Measurements from ENCODE around the gene SALL4.
"Not testable (repeated sequence)": the region's sequence is repeated elsewhere in the genome, so short reads cannot be mapped to it uniquely, and the experiment has no call there.

Gene SALL4

DNA sequence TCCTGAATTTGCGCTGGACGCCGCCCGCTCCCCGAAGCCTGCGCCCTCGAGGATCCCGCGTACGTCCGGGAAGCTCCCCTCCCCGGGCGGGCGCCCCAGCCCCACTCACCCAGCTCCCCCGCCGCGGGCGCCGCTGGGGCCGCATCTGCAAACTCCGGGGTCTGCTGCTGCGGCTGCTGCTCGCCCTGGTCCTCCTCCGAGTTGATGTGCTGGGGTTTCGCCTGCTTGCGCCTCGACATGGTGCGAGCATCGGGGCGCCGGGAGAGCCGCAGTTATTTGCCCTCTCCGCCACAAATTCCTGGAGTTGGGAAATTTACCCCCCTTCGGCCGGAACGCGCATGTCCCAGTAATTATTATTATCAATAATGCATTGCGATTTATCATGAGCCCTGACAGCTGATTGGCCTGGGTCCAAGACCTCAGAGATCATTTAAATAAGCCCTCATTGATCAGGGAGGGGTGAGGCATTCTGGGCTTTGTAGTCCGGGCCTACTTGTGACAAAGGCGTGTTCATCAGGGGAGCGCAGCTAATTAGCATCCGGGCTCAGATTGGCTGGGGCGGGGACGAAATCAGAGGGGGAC, at the start of gene SALL4:
Gene SALL4 (minus strand): TSS at position 352 of the 582 bp plus-strand sequence. CDS start 113 bp downstream, at position 239.
- no peak for DNase-seq

GRCh38 chr20:51848346-51848745, 46.0 kb upstream of the SALL4 start:
- no peak for DNase-seq

DNA sequence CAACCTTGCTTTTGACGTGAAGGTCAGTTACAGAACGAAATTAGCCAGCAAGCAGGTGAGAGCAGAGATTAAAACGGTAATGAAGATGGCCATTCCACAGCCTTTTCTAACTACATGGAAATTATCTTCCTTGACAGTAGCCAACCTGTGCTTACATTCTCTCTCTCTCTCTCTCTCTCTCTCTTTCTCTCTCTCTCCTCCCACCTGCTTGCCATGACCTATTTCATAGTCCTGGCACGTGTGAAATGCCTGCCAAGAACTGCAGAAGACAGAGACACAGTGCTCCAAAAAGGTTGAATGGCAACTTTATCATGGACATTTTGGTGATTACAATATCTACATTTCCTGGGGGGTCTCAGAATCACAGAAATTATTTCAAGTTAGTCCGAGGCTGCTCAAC, 38.5 kb upstream of the SALL4 start:
- no peak for DNase-seq

DNA sequence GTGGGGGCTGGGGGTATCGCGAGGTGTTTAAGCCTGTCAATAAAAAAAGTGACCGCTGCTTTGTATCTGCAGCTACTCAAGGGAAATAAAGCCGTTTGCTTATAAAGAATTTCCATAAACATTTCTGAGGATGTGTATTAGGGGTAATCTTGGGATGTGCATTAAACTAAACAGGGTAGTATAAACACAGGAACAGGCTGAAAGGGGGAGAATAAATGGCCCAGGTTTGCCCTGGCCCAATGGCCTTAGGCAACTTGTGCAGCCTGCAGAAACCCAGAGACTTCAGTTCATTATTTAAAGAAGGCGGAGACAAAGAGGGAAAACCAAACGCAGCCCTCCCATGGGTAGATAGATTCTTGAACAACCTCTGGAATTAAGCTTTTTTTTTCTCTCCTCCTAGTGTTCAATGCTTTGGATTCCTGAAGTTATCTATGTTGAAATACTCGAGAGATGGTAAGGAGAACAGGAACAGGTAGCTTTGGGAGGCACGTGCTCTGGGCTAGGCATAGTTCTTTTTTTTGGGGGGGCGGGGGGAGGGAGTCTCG, 35.6 kb upstream of the SALL4 start:
- no peak for DNase-seq

GRCh38 chr20:51837436-51837835, 35.1 kb upstream of the SALL4 start:
- DNase-seq: no peak

- DNase-seq: no peak
These were observed 31.0 kb upstream of the SALL4 start for GRCh38 chr20:51833326-51833725.

- no peak for DNase-seq
These were observed 30.0 kb upstream of the SALL4 start for GRCh38 chr20:51832276-51832675.

GRCh38 chr20:51831866-51832265, 29.5 kb upstream of the SALL4 start:
- DNase-seq: no peak

DNA sequence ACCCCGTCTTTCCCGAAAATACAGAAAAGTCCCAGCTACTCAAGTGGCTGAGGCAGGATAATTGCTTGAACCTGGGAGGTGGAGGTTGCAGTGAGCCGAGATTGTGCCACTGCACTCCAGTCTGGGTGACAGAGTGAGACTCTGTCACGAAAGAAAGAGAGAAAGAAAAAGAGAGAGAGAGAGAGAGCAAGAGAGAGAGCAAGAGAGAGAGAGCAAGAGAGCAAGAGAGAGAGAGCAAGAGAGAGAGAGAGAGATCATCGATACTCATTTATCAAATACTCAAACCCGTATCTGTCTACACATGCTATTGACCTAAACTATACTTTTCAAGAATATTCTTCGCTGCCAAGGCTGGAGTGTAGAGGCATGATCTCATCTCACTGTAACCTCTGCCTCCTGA, 28.2 kb upstream of the SALL4 start:
- DNase-seq: no peak

GRCh38 chr20:51828762-51829161, 26.4 kb upstream of the SALL4 start:
- DNase-seq: no peak

DNA sequence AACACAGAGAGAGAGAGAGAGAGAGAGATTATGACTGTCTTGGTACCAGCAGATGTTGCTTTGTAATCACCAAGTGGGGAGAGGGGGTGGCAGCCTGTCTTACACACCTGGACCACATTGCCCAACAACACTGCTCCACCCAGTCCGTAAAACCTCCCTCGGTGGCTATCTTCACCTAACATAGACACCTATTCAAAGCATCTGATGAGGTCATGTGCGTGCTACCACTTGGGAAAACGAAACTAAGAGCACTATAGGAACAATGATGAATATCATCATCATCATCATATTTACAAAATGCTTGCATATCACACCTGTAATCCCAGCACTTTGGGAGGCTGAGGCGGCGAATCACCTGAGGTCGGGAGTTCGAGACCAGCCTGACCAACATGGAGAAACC, 24.1 kb upstream of the SALL4 start:
- no peak for DNase-seq

- DNase-seq: no peak
These were observed 16.2 kb upstream of the SALL4 start for GRCh38 chr20:51818479-51819008.

- DNase-seq: not testable (repeated sequence)
These were observed 14.5 kb upstream of the SALL4 start for GRCh38 chr20:51816856-51817255.

DNA sequence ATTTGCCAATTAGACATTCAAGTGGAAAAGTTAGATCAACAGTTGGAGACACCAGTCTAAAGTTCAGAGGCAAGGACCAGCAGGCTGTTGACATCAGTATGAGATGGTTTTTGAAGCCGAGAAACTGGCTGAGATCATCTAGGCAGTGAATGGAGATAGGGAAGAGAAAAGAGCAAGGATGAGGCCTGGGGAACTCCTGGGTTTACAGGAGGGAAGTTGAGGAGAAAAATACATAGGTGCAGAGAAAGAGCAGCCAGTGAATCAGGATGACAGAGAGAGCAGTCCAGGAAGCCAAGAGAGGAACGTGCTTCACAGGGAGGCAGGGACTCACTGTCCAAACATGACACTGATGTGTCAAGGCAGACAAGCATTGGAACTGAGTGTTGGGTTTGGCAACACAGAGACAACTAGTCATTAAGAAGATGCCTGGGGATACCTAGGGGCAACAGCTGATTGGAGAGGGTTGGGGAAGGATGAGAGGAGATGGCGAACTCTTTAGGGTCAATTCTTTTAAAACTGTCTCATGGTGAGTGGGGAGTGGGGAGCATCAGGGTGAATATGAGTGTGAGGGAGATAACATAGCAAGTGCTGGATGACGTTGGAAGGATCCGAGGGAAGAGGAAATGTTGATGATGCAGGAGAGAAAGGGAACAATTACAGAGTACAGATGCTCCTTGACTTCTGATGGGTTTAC, 13.2 kb upstream of the SALL4 start:
- DNase-seq: no peak

GRCh38 chr20:51812861-51813260, 10.5 kb upstream of the SALL4 start:
- DNase-seq: no peak

DNA sequence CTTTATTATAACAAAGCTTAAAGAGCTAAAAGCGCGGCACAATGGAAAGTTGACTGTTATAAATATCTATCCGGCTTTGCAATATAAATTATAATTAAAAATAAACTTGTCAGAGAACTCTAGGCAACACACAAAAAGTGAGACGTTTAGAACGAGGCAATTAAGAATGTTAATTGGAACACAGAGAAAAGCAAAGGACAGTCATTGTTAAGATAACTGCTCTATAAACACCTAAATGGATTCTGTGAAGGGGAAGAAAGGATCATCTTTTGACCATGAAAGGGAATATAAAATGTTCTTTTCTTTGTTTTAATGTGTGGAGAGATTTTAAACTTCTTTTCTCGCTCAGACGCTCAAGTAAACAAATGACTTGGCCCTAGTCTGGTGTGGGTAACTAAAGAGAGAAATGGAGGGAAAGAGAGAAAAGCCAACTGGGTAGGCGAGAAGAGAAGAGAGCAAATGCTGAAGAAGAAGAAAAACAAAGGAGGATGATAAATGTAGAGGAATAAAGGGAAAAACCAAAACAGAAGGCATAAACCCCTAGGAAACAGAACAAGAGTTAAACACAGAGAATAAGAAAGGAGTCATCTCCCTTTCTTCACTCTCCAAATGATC, 9.3 kb upstream of the SALL4 start:
- DNase-seq: no peak

DNA sequence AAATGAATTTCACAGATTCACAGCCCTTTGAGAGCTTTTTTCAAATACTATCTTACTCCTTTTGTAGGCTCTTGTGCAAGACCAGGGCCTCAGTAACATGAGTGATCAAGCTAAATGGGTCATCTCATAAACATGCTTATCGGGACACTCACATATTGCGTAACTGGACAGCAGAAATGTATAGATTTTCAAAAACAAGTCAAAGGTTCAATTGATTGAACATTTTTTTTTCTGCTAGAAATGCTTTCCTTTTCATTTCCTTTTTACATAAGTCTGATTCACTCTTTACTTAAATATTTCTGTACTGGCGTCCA, 8.7 kb upstream of the SALL4 start:
- no peak for DNase-seq

DNA sequence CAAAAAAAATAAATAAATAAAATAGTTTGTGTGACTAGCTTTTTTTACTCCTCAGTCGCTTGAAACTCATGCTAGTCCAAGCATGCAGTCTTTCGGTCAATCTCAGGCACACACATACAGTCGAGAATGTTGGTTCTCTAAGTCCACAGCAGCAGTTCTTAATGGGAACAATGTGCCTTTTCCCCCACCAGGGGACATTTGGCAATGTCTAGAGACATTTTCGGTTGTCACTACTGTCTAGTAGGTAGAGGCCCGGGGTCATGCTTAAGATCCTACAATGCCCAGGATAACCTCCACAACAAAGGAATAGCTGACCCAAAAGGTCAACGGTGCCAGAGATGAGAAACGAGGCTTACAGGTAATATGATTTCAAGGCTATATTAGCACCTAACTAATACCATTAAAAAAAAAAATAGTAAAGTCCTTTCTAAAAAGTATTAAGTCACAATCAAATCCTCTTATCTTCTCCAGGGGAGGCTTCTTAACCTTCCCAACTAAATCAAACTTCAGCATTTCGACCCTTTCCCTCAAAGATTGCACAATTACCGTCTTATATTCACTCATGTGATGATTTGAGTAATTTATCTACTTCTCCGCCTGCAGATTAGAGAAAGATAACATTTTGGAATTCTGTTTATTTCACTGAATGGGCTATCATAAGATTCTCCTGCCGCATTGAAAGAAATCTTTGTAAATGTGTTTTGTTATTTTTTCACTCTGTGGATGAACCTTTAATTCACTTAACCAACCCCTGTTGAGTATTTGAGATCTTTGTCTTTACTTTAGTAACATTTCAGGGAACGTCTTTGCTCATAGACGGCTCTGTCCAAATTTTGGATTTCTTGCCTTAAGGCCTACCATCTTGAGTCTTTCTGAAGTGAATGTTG, 8.1 kb upstream of the SALL4 start:
- DNase-seq: no peak

- no peak for DNase-seq
These were observed 5.5 kb upstream of the SALL4 start for GRCh38 chr20:51807720-51808250.

GRCh38 chr20:51804754-51805153, 2.4 kb upstream of the SALL4 start:
- no peak for DNase-seq

DNA sequence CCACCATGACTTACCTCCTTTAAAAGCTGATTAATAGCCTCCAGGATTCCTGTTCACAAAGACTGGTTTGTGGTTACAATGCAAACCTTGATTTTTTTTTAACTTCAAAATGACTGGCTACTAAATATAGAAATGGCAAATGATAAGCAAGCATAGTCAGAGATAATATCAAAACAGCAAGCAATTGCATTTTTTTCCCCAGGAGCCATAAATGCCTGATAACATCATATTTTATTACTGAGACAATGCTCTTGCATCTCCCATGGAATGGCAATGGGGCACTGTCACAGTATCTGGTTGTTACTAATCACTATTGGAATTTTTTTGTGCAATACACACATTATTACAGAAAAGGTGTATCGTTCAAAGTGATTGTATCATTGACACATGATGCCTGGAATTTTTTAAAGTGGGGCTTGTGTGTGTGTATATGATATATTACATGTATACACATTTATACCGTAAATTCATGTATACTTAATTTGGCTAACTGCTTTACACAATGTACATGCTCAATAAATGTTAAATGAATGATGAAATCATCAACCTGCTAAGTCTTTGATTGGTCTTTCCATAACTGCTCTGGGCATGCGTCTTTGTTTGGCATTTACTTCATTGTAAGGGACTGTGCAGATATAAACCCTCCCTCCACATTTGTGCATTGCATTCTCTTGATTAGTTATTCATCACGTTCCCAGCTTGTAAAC, 980 bp upstream of the SALL4 start:
- DNase-seq: no peak

DNA sequence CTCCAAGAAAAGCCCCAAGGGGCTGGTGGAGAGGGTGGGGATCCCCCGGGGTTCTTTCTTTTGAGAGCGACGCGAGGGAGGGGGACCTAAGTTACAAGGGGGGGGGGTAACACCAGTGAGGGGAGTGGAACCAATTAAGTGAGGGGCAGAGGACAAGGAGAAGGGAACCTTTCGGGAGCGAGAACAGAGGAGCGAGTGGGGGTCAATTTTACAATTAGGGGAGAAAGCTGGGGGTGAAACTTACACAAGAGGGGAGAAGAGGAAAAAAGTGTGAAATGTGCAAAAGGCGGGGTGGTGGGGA, 548 bp downstream of the SALL4 start:
- DNase-seq: no peak
